GM21619 (cell line): ENCODE data around the gene GRB2.
"Not testable (repeated sequence)": the region's sequence is repeated elsewhere in the genome, so short reads cannot be mapped to it uniquely, and the experiment has no call there.

ENCODE experiments used
- ATAC-seq: cut with Tn5 transposase; IDR thresholded peaks from one replicate; pipeline ENCODE4 v1.9.1; 2021; ENCODE audit not compliant: unreplicated experiment

GRB2 gene

DNA sequence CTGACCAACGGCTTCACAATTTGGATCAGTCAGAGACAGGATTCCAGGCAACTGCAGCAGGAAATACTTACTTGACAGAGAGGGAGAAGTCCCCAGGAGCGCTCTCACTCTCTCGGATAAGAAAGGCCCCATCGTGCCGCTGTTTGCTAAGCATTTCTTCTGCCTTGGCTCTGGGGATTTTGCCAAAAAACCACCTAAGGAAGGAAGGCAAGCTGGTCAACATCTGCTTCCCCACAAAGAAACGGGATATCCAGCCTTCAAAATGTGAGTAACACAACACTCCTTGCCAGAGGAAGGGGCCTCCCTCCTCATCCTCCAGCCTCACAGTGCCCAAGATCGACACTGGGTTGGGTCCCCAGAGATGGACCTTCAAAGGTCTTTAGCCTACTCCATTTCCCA lies 79.7 kb downstream of the GRB2 start:
- ATAC-seq: no peak

GRCh38 chr17:75325348-75325747 lies 80.1 kb downstream of the GRB2 start:
- ATAC-seq: no peak

GRCh38 chr17:75321506-75321905 lies 84.0 kb downstream of the GRB2 start:
- no peak for ATAC-seq

DNA sequence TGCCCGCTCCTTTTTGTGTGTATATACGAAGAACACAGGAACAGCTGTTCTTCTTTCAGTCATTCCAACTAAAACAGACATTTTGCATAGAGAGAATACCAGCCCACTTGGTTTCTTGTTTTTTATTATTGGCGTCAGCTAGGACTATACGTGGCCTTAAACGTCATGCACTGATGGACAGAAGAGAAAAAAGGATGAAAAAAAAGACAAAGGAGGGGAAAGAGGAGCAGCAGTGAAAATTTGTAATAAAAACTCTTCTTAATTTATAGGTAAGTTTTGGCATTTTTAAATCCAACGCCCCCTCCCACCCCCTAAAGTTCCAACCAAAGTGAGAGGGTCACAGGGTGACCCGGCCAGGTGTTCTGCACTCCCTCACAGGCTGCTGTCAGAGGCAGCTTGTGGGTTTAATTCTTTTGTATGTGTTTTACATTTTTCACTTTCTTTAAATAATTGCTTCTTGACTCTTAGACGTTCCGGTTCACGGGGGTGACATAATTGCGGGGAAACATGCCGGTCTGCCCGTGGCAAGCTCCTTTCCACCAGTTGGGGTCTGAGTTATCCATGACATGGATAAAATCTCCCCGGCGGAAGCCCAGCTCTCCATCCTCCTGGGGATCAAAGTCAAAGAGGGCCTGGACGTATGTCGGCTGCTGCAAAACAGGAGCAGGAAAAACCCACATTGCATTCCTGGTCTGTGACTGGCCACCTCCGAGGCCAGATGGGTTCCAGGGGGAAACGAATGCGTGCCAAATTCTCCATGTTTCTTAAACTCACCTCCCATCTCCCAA lies 85.4 kb downstream of the GRB2 start:
- ATAC-seq: no peak

DNA sequence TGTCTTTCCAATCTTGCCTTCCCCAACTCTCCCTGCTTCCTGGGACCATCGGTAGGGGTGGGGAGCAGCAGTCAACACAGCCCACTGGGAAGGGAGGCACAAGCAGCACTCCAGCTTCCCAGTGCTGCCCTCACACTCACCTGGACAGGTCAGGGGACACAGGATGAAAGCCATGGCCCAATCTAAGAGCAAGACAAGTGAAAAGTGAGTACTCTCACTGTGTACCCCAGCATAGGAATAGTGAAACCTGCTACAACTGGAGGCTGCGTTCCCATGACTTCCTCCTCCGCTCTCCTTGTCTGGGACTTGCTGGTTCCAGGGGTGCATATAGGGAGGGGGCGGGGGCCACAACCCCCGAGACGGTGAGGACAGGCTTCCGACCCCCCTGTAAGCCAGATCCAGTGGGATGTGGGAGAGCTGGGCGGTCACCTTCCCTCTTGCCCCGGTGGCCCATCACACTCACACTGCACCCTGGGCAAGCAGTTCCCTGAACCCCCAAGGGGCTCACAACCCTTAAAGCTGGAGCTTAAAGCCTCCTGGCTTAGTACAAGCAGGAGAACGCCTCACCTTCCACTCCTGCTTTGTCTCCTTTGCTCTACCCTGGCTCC lies 86.8 kb downstream of the GRB2 start:
- no peak for ATAC-seq

DNA sequence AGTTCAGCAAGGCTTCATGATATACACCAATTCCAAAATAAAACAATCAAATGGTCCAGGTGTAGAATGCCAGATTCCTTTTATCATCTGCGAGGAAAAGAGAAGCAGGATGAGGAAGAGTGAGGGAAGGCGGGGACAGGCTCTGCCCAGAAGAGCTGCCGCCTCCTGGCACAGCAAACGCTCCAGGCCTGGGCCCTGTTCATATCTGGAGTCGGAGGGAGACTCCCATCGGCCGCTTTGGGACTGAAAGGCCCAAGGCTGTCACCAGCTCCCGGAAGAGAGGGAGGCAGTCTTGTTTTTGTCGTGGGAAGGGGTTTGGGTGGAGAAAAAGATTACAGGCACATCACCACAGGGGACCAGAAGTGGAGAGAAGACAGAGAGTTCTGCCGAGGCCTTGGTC lies 87.3 kb downstream of the GRB2 start:
- no peak for ATAC-seq

DNA sequence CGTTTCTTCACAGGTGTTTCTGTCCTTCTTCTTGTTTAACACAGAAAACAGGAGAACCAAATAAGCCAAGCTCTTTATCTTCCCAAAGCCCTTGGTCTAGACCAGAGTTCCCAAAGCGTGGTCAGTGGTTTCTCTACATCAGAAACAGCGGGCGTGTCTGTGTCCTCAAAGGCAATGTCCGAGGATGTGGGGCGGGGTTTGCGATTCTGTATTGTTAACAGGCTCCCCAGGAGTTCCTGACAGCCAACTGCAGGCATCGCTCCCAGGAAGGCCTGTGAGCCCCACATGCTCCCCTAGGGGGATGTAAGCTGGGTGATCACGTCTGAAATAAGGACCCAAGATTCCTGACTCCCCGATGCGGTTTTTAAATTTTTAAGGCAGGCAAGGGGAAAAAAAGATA lies 87.8 kb downstream of the GRB2 start:
- no peak for ATAC-seq

DNA sequence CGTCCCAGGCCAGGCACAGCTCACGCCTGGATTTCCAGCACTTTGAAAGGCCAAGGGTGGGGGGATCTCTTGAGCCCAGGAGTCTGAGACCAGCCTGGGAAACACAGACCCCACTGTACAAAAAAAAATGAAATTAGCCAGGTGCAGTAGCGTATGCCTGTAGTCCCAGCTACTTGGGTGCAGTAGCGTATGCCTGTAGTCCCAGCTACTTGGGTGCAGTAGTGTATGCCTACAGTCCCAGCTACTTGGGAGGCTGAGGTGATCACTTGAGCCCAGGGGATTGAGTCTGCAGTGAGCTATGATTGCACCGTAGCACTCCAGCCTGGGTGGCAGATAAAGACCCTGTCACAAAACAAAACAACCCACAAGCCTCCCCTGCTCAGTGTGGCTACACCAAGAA lies 89.2 kb downstream of the GRB2 start:
- ATAC-seq: no peak

DNA sequence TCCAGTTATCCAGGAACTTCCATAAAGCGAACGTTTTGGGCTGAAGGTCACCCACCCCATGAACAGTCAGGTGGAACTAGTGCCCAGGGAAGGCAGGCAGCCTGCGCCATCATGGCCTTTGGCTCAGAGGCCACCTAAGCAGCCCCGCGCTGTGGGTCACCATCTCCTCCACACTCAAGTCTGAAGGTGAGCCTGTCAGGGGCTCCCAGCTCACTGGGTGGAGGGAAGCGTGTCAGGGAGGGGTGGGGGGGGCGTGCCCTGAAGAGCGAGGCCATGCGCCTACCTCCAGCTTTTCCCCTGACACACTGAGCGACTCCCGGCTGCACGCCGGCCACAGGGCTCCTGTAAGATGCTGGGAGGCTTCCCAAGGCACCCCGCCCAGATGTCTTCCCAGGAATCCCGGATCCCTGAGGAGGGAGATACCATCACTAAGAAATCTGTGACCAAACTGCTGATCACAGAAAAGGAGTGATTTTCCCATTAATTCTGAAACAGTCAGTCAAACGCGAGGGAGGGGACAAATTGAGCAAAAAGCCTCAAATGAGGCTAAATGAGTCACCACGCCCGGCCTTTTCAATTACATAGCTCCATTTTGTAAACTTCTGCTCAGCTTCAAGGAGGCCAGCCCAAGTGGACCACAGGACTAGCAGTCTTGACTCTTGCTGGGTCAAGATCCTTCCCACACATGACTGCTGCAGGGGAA lies 89.8 kb downstream of the GRB2 start:
- ATAC-seq: no peak

DNA sequence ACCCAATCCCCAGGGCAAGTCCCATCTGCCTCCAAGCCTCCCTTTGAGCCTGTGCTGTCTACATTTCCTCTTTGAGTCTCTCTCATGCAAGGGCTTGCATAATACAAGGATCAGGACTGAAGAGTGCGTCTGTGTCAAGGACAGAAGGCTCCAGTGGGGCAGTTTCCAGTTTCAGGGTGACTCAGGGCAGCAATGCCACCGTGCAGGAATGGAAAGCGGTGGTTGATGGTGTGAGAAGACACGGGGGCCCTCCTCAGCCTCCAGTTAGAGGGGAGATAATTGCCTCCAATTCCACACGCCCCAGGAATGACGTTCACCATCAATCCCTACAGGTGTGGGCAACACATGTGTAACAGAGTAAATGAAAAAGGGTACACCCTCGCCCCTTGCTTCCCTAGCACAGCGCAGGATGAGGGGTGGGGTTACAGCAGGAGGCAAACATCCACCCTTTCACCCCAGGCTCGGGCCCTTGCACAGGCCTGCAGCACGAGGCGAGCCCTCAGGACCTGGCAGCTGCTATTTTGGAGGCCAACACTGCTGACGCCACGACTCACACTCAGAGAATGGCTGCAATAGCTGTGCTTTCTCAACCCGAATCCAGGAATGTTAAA lies 91.4 kb downstream of the GRB2 start:
- peak; percentile 46 for ATAC-seq

GRCh38 chr17:75308732-75309629 lies 96.5 kb downstream of the GRB2 start:
- no peak for ATAC-seq

DNA sequence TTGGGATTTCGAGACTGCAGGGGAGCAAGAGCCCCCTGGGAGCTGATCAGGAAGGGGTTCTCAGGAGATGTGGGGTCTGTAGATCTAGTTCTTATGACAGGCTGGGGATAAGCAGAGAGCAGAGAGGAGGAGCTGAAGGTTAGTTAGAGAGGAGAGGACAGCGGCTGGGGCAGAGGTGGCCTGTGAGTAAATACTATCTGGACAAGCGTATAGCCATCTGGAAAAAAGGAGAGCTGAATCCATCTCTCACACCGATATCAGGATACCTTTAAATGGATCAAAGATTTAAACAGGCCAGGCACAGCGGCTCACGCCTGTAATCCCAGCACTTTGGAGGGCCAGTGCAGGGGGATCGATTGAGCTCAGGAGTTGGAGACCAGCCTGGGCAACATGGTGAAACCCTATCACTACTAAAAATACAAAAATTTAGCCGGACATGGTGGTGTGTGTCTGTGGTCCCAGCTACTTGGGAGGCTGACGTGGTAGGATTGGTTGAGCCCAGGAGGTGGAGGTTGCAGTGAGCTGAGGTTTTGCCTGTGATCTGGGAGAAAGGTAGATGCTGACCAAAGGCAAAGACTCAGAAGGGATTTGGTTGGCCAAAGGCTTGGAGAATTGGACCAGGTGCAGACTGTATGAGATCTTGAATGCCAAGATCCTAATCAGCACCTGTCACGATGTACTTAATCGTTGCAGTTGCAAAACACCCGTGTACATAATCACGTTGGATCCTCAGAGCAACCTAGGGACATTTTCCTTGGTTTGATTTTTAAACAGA lies 97.3 kb downstream of the GRB2 start:
- ATAC-seq: no peak

- no peak for ATAC-seq
These were observed 103.8 kb downstream of the GRB2 start for GRCh38 chr17:75301502-75302206.

DNA sequence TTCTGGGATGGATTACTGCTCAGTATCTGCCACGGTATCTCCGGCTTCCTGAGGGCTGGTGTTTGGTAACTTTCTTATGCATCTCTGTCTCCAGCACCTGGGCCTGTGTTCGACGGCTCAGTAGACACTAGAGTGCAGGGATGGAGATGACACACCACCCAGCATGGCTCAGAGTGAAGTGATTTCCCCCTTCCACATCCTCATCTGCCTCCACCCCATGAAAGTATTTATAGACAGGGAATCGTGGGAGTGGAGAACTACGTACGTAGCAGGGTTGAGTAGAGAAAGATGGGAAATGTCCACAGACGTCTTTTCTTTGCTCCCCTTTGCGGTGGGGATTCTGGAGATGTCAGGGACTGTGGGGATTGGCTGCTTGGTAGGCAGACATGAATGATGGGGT lies 104.4 kb downstream of the GRB2 start:
- no peak for ATAC-seq

DNA sequence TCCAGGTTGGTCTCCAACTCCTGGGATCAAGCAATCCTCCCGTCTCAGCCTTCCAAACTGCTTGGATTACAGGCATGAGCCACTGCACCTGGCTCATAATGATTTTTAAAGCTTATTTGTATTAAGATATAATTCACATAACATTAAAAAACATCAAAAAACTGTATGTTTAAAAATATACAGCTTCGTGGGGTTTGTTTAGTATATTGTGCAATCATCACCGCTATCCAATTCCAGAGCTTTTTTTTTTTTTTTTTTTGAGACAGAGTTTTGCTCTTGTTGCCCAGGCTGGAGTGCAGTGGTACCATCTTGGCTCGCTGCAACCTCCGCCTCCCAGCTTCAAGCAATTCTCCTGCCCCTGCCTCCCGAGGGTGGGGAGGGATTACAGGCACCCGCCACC lies 105.2 kb downstream of the GRB2 start:
- ATAC-seq: no peak

- peak; percentile 58 for ATAC-seq
These were observed 110.0 kb downstream of the GRB2 start for GRCh38 chr17:75295201-75296158.

- ATAC-seq: not testable (repeated sequence)
These were observed 112.5 kb downstream of the GRB2 start for GRCh38 chr17:75292810-75293448.
